Keratinocyte (primary cell): ENCODE results near the gene HOXC9. TPM values are rescaled to one million over a fixed set of nuclear protein-coding genes. Genes with fewer than 3 reads are reported as not detected.

Source experiments
- DNase-seq: peaks from one replicate; pipeline ENCODE4 v3.0.0-alpha.2; 2011; ENCODE audit warnings: low read depth, missing footprints, low spot score
- FAIRE-seq: peaks from 2 replicates; lab custom pipeline; 2011; peaks lifted over from hg19 to GRCh38; lab: Jason Lieb, UNC
- H2AFZ ChIP-seq: 2 replicates; pipeline ENCODE4 v1.6.0; 2012; ENCODE audit warnings: low read length, control low read depth, inconsistent platforms; ENCODE audit not compliant: control insufficient read depth
- H3K27ac ChIP-seq: 2 replicates; pipeline ENCODE4 v1.5.1; 2011; ENCODE audit warnings: low read length; ENCODE audit not compliant: control insufficient read depth, insufficient read depth
- H3K27me3 ChIP-seq: 3 replicates; pipeline ENCODE4 v1.6.0; 2011; ENCODE audit warnings: low read length; ENCODE audit not compliant: control insufficient read depth, insufficient read depth; ENCODE audit errors: extremely low read depth
- H3K36me3 ChIP-seq, 2 experiments: 2 replicates in 1 of 2; 3 replicates in 1 of 2; pipeline ENCODE4 v1.5.1; 2011; ENCODE audit warnings: low read length in 2 of 2, mild to moderate bottlenecking in 1 of 2; ENCODE audit not compliant: control insufficient read depth in 2 of 2, insufficient read depth in 2 of 2; ENCODE audit errors: extremely low read depth in 1 of 2
- H3K4me1 ChIP-seq: 3 replicates; pipeline ENCODE4 v1.5.1; 2011; ENCODE audit warnings: low read length; ENCODE audit not compliant: control insufficient read depth, insufficient read depth; ENCODE audit errors: extremely low read depth
- H3K4me2 ChIP-seq: 3 replicates; pipeline ENCODE4 v1.6.0; 2011; ENCODE audit warnings: low read depth, low read length; ENCODE audit not compliant: control insufficient read depth, insufficient read depth; ENCODE audit errors: extremely low read depth
- H3K4me3 ChIP-seq, 3 experiments: fragments of 200-600 bp in 1 of 3; sonication (generic) in 1 of 3; 2 replicates in 2 of 3; 3 replicates in 1 of 3; pipeline ENCODE4 v1.5.1; 2011 to 2016; ENCODE audit warnings: low read length in 3 of 3, mild to moderate bottlenecking in 3 of 3, control low read depth in 2 of 3, inconsistent platforms in 1 of 3, low read depth in 1 of 3, mixed read lengths in 1 of 3, mixed run types in 1 of 3, moderate library complexity in 1 of 3; ENCODE audit not compliant: control insufficient read depth in 2 of 3, insufficient read depth in 2 of 3; ENCODE audit errors: extremely low read depth in 1 of 3
- H3K79me2 ChIP-seq: 2 replicates; pipeline ENCODE4 v1.6.0; 2012; ENCODE audit warnings: low read length; ENCODE audit not compliant: control insufficient read depth, insufficient read depth
- H3K9ac ChIP-seq: 3 replicates; pipeline ENCODE4 v1.6.0; 2011; ENCODE audit warnings: low read length; ENCODE audit not compliant: control insufficient read depth, insufficient read depth; ENCODE audit errors: extremely low read depth
- H3K9me1 ChIP-seq: 3 replicates; pipeline ENCODE4 v1.6.0; 2011; ENCODE audit warnings: low read length; ENCODE audit not compliant: control insufficient read depth, insufficient read depth; ENCODE audit errors: extremely low read depth
- H3K9me3 ChIP-seq: 2 replicates; pipeline ENCODE4 v1.5.1; 2012; ENCODE audit warnings: low read depth, low read length; ENCODE audit not compliant: control insufficient read depth
- H4K20me1 ChIP-seq: 3 replicates; pipeline ENCODE4 v1.6.0; 2011; ENCODE audit warnings: low read length; ENCODE audit not compliant: control insufficient read depth, insufficient read depth; ENCODE audit errors: extremely low read depth
- EZH2 ChIP-seq: IDR thresholded peaks from one replicate; pipeline ENCODE4 v1.6.1; 2012; ENCODE audit warnings: inconsistent platforms, mild to moderate bottlenecking, low read length, moderate library complexity
- dilution Hi-C: fragments of 300-500 bp; cut with MboI; formaldehyde crosslinking; loops from one replicate; pipeline ENCODE4 v1.7.0; 2020; ENCODE audit warnings: low sequenced_read_pairs; ENCODE audit not compliant: extremely low pct_ligation_motif_present
- polyA plus RNA-seq, 5 experiments: library from polyadenylated mRNA; depleted of rRNA in 3 of 5; stranded (reverse) in 3 of 5; stranded (forward) in 1 of 5; unstranded in 1 of 5; fragments of >200 nt; gene quantifications; 1 replicate in 1 of 5; 2 replicates in 3 of 5; 3 replicates in 1 of 5; pipeline versions ENCODE4 v1.2.1 to v1.2.3, GENCODE V29; 2011 to 2012; ENCODE audit warnings: missing spikeins in 2 of 5, low read depth in 1 of 5, low replicate concordance in 1 of 5
- TF ChIP-seq, protein P1 (sequence below), 3 experiments: IDR thresholded peaks in 1 of 3; conservative IDR thresholded peaks in 1 of 3; optimal IDR thresholded peaks in 1 of 3; 2 replicates in 2 of 3; 3 replicates in 1 of 3; pipeline versions ENCODE3 to v1.5.1; 2011; ENCODE audit warnings: low read length in 3 of 3, mild to moderate bottlenecking in 3 of 3, moderate library complexity in 2 of 3, control low read depth in 1 of 3, inconsistent platforms in 1 of 3; ENCODE audit not compliant: insufficient read depth in 2 of 3; ENCODE audit errors: extremely low read depth in 1 of 3

Gene HOXC9
- polyA plus RNA-seq, 1 donor (not counting 4 experiments of a cell fraction or from before 2014, with no cell fraction given) = 1.8 TPM

DNA sequence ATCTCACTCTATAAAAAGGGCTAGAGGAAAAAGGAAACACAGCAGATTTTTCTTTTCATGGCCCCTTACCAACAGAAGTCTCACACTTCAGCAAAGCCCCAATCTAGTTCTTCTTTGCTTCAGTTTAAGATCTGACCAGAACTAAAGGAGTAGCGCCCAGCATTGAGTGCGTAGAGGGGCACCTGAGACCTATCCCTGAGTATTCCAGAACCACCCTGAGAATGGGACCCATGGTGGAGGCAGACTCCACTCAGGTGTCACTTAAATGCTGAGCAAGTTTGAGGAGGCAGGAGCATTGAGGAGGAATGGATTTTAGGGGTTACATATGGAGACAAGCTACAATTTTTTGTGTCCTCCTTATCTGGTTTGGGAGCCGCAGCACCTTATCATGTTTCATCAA is 28.8 kb upstream of the HOXC9 start:
- no peaks in the 10 kb centered on the region for H3K9me3 ChIP-seq
- H3K4me1 ChIP-seq = peaks cover 19% of the 10 kb centered on the region
- H3K79me2 ChIP-seq = peaks cover 20% of the 10 kb centered on the region
- FAIRE-seq = no peak
- no peak for DNase-seq
- peaks cover 5% of the 10 kb centered on the region for H3K27me3 ChIP-seq
- H3K9ac ChIP-seq = no peak overlapping the region
- TF ChIP-seq, protein P1, sequence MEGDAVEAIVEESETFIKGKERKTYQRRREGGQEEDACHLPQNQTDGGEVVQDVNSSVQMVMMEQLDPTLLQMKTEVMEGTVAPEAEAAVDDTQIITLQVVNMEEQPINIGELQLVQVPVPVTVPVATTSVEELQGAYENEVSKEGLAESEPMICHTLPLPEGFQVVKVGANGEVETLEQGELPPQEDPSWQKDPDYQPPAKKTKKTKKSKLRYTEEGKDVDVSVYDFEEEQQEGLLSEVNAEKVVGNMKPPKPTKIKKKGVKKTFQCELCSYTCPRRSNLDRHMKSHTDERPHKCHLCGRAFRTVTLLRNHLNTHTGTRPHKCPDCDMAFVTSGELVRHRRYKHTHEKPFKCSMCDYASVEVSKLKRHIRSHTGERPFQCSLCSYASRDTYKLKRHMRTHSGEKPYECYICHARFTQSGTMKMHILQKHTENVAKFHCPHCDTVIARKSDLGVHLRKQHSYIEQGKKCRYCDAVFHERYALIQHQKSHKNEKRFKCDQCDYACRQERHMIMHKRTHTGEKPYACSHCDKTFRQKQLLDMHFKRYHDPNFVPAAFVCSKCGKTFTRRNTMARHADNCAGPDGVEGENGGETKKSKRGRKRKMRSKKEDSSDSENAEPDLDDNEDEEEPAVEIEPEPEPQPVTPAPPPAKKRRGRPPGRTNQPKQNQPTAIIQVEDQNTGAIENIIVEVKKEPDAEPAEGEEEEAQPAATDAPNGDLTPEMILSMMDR (optimal IDR thresholded peaks at IDR 0.05 in 1 of 3, IDR thresholded peaks at IDR 0.05 in 1 of 3, conservative IDR thresholded peaks at IDR 0.05 in 1 of 3; ENCODE audit: extremely low read depth in 1 of 3, insufficient read depth in 2 of 3, low read length in 3 of 3) = no peak
- no peak for TF ChIP-seq EZH2
- H3K36me3 ChIP-seq = no peaks in the 10 kb centered on the region
- H4K20me1 ChIP-seq = no peaks in the 10 kb centered on the region
- H3K27ac ChIP-seq = no peak overlapping the region
- H3K4me2 ChIP-seq = no peak overlapping the region
- dilution Hi-C loops = no loop called here
- no peak overlapping the region for H3K4me3 ChIP-seq
- H2AFZ ChIP-seq = no peak overlapping the region
- no peaks in the 10 kb centered on the region for H3K9me1 ChIP-seq

DNA sequence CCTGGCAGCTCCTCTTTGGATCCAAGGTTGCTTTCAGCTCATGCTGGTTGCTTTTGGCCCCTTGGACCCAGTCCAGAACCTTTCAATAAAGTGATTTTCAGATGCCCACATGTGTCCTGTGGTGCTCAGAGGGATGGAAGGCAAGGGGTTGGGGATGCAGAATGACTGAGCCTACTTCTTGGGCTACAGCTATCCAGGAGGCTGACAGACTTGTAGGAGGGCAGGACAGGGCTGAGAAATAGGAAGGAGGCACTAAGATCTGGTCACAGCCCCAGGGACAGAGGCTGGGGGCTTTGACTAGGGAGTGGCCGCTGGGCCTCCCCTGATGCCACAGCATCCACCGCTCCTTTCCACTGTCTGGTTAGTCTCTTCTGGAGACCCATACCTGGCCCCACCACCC is 28.3 kb upstream of the HOXC9 start:
- Histone ChIP-seq H3K4me2 (no peak overlapping the region), H3K79me2 (peaks cover 22% of the 10 kb centered on the region), H3K27ac (no peak overlapping the region), H3K4me1 (peaks cover 19% of the 10 kb centered on the region), H3K36me3 (no peaks in the 10 kb centered on the region), H3K27me3 (peaks cover 5% of the 10 kb centered on the region), H4K20me1 (no peaks in the 10 kb centered on the region), H3K9ac (no peak overlapping the region), H3K4me3 (no peak overlapping the region), H2AFZ (no peak overlapping the region), H3K9me3 (no peaks in the 10 kb centered on the region), H3K9me1 (no peaks in the 10 kb centered on the region)
- dilution Hi-C loops = no loop called here
- DNase-seq (no peak), FAIRE-seq (no peak)
- TF ChIP-seq, protein P1 (optimal IDR thresholded peaks at IDR 0.05 in 1 of 3, IDR thresholded peaks at IDR 0.05 in 1 of 3, conservative IDR thresholded peaks at IDR 0.05 in 1 of 3; ENCODE audit: extremely low read depth in 1 of 3, insufficient read depth in 2 of 3, low read length in 3 of 3) = no peak
- TF ChIP-seq EZH2 = no peak
